ENCODE measurements around the gene CDCA7.

The CDCA7 gene

GRCh38 chr2:173417341-173417740 lies 62.7 kb downstream of the CDCA7 start:
- H3K4me3 Mint-ChIP-seq: no peak overlapping the region
- H3K27ac Mint-ChIP-seq: no peak overlapping the region
- no peak for DNase-seq
- no peaks in the 10 kb centered on the region for H3K9me3 Mint-ChIP-seq
- no peaks in the 10 kb centered on the region for H3K36me3 Mint-ChIP-seq (ENCODE audit: insufficient read depth)
- ATAC-seq (replicated peaks): no peak
- H3K27me3 Mint-ChIP-seq: peaks cover 51 to 61% of the 10 kb centered on the region in 2 donors
- H3K4me1 Mint-ChIP-seq (ENCODE audit: low read depth in 2 of 2): no peaks in the 10 kb centered on the region

- Mint-ChIP-seq H3K4me3 (no peak overlapping the region), H3K36me3 (ENCODE audit: insufficient read depth) (no peaks in the 10 kb centered on the region), H3K4me1 (ENCODE audit: low read depth in 2 of 2) (no peaks in the 10 kb centered on the region), H3K27ac (no peak overlapping the region), H3K27me3 (peaks cover 56 to 61% of the 10 kb centered on the region in 2 donors), H3K9me3 (no peaks in the 10 kb centered on the region)
- DNase-seq: no peak
- no peak for ATAC-seq (replicated peaks)
These were observed 63.1 kb downstream of the CDCA7 start for GRCh38 chr2:173417802-173418201.
